Spleen (tissue), 7 donors: Measurements from ENCODE around the gene RNF121.

Experiments used
- POLR2A ChIP-seq, 3 donors: fragments of 450-650 bp; IDR thresholded peaks; one replicate each; pipeline ENCODE4 v1.5.1; 2017; ENCODE audit warnings: antibody characterized with exemption in 3 of 3, mild to moderate bottlenecking in 1 of 3
- POLR2AphosphoS5 ChIP-seq, 3 donors: sonication (generic); formaldehyde crosslinking; IDR thresholded peaks; one replicate each; pipeline ENCODE4 v1.5.1; 2017; ENCODE audit warnings: antibody characterized with exemption in 3 of 3
- TF ChIP-seq, protein P1 (sequence below), 11 experiments: fragments of 200-600 bp in 7 of 11; fragments of 450-650 bp in 4 of 11; sonication (generic) in 4 of 11; IDR thresholded peaks in 8 of 11; conservative IDR thresholded peaks in 3 of 11; 1 replicate in 7 of 11; 2 replicates in 4 of 11; pipeline versions ENCODE4 v1.4.0 to v1.8.0; 2016 to 2021; ENCODE audit warnings: antibody characterized with exemption in 11 of 11, inconsistent platforms in 4 of 11, mild to moderate bottlenecking in 1 of 11
- donor health status: DM: no; HTN: no; CAD: no; lungs with moderate emphysema.
- donor health status: DM: no; HTN: no; CAD: no.
- donor health status: DM: no; HTN: no; CAD: no.

DNA sequence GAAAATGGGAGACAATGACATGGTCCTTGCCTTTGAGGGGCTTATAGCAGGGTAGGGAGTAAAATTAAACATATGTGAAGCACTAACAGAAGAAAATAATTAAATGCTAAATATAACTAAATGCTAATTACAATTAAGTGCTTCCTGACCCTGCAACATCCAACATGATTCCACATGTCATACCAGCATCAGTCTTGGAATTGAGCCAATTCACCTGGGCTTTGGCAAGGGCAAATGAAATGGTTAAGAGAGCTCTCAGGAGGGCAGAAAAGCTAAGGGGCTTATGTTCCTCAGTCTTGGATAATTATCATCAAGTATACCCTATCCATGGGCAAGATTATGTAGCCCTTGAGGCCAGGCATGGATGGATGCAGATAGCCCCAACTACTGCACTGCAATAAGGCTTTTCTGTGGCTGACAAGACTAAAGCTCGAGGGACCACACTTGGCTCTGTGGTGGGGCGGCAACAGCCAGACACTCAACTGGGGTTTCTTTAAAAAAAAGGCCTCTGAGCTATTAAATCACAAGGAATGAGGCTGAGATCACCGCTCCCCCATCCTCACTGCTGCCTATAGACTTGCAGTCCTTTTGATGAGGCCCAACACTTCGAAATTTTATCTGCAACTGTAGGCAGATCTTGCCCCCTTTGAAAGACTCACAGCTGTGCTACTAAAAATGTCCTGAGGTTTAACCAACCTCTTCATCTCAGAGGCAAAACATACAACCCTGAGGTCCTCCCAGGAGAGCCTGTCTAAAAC is 108.9 kb downstream of the RNF121 start:
- TF ChIP-seq, protein P1, sequence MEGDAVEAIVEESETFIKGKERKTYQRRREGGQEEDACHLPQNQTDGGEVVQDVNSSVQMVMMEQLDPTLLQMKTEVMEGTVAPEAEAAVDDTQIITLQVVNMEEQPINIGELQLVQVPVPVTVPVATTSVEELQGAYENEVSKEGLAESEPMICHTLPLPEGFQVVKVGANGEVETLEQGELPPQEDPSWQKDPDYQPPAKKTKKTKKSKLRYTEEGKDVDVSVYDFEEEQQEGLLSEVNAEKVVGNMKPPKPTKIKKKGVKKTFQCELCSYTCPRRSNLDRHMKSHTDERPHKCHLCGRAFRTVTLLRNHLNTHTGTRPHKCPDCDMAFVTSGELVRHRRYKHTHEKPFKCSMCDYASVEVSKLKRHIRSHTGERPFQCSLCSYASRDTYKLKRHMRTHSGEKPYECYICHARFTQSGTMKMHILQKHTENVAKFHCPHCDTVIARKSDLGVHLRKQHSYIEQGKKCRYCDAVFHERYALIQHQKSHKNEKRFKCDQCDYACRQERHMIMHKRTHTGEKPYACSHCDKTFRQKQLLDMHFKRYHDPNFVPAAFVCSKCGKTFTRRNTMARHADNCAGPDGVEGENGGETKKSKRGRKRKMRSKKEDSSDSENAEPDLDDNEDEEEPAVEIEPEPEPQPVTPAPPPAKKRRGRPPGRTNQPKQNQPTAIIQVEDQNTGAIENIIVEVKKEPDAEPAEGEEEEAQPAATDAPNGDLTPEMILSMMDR (IDR thresholded peaks at IDR 0.05 in 8 of 11, conservative IDR thresholded peaks at IDR 0.05 in 3 of 11): no peak
- TF ChIP-seq POLR2A (IDR thresholded peaks at IDR 0.05): no peak
- no peak for TF ChIP-seq POLR2AphosphoS5 (IDR thresholded peaks at IDR 0.05)
